ENCODE results near the gene HTRA1. TPM values are rescaled to one million over a fixed set of nuclear protein-coding genes. Genes with fewer than 3 reads are reported as not detected.

The HTRA1 gene
- polyA plus RNA-seq, 1 of the 3 experiments (the other 2 are of a cell fraction), result 291 TPM

DNA sequence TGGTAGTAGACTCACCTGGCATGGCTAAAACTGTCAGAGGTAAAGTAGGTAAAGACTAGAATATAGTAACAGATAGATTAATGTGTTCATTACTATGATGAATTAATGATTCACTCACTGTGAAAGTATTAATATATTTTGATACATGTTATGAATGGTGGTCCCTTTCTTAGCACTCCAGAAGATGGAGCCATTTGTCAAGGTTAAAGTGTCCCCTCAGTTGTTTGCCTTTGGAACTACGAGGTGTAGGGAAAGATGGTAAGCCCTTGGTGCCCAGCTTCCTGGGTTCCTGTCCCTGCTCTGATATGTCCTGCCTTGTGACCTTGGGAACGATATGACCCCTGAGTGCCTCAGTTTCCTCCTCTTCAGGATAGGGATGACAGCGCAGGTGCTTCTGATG lies 49.4 kb downstream of the HTRA1 start:
- CTCF ChIA-PET, result interaction anchor here (1.2 kb wide), 1 partner anchor 193 kb away, joined by 3 read pairs; no protein-coding TSS in a partner anchor
- 87% methylated on average over 3 of the region's 3 CpGs for WGBS (ENCODE audit: low lambda C conversion rate)

DNA sequence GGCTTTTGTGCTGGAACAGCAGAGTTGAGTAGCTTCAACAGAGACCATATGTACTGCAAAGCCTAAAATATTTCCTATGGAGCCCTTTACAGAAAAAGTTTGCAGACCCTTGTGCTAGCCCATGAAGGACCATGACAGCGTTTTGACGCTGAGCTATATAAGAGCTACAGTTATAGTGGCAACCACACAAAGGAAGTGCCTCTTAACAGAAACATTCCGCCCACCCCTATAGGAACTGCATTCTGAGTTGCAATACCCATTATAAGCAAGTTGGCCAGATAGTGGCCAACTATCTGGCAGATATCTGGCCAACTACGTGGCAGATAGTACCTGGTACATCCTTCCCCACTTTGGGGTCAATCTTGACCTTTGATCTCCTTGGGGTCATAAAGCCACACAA lies 51.7 kb downstream of the HTRA1 start:
- Histone ChIP-seq H3K36me3 (replicated peaks in 1 of 2; ENCODE audit: control insufficient read depth in 1 of 2, insufficient read depth in 2 of 2, low read length in 1 of 2) (peaks cover 25 to 42% of the 10 kb centered on the region in 2 experiments), H3K4me2 (no peak overlapping the region), H4K20me1 (ENCODE audit: insufficient read depth) (no peaks in the 10 kb centered on the region), H3K9ac (no peak overlapping the region), H3K4me3 (ENCODE audit: low read depth in 2 of 2, low read length in 1 of 2) (no peak overlapping the region), H3K27ac (ENCODE audit: low read depth in 2 of 2, low read length in 1 of 2) (no peak overlapping the region), H2AFZ (ENCODE audit: low read depth) (no peak overlapping the region), H3K79me2 (ENCODE audit: insufficient read depth) (no peaks in the 10 kb centered on the region), H3K27me3 (ENCODE audit: insufficient read depth) (no peaks in the 10 kb centered on the region), H3F3A (replicated peaks; ENCODE audit: insufficient read depth) (no peaks in the 10 kb centered on the region), H3K4me1 (ENCODE audit: control insufficient read depth in 1 of 2, insufficient read depth in 2 of 2, low read depth in 1 of 2, low read length in 1 of 2) (peaks cover 0 to 3% of the 10 kb centered on the region in 2 experiments; a peak in 1 of 4 replicates), H3K9me2 (no peaks in the 10 kb centered on the region), H3K9me3 (no peaks in the 10 kb centered on the region)
- TF ChIP-seq CHD2 (IDR thresholded peaks at IDR 0.05; ENCODE audit: low read length, partially characterized antibody) (no peak), USF2 (IDR thresholded peaks at IDR 0.05; ENCODE audit: borderline replicate concordance, low read depth, low read length) (no peak), SMC3 (IDR thresholded peaks at IDR 0.05; ENCODE audit: low read depth, low read length) (no peak), RCOR1 (IDR thresholded peaks at IDR 0.05; ENCODE audit: low read length) (no peak), TEAD4 (IDR thresholded peaks at IDR 0.05; ENCODE audit: borderline replicate concordance, insufficient read depth) (no peak), SIN3A (IDR thresholded peaks at IDR 0.05; ENCODE audit: borderline replicate concordance, low read depth, low read length) (no peak), TCF12 (IDR thresholded peaks at IDR 0.05) (no peak)
- TF ChIP-seq, protein P1, sequence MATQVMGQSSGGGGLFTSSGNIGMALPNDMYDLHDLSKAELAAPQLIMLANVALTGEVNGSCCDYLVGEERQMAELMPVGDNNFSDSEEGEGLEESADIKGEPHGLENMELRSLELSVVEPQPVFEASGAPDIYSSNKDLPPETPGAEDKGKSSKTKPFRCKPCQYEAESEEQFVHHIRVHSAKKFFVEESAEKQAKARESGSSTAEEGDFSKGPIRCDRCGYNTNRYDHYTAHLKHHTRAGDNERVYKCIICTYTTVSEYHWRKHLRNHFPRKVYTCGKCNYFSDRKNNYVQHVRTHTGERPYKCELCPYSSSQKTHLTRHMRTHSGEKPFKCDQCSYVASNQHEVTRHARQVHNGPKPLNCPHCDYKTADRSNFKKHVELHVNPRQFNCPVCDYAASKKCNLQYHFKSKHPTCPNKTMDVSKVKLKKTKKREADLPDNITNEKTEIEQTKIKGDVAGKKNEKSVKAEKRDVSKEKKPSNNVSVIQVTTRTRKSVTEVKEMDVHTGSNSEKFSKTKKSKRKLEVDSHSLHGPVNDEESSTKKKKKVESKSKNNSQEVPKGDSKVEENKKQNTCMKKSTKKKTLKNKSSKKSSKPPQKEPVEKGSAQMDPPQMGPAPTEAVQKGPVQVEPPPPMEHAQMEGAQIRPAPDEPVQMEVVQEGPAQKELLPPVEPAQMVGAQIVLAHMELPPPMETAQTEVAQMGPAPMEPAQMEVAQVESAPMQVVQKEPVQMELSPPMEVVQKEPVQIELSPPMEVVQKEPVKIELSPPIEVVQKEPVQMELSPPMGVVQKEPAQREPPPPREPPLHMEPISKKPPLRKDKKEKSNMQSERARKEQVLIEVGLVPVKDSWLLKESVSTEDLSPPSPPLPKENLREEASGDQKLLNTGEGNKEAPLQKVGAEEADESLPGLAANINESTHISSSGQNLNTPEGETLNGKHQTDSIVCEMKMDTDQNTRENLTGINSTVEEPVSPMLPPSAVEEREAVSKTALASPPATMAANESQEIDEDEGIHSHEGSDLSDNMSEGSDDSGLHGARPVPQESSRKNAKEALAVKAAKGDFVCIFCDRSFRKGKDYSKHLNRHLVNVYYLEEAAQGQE (IDR thresholded peaks at IDR 0.05; ENCODE audit: low read depth, low read length), result no peak
- 94% methylated on average over 4 of the region's 4 CpGs for WGBS (ENCODE audit: low lambda C conversion rate)
- no peak for DNase-seq
- ChIA-PET POLR2A (no interaction called here), CTCF (interaction anchor here (1.1 kb wide), 1 partner anchor 9 kb away, joined by 4 read pairs; no protein-coding TSS in a partner anchor)

More for the DNA sequence above, 49.4 kb downstream of the HTRA1 start:
- Histone ChIP-seq H3K36me3 (replicated peaks in 1 of 2; ENCODE audit: control insufficient read depth in 1 of 2, insufficient read depth in 2 of 2, low read length in 1 of 2) (peaks cover 29 to 51% of the 10 kb centered on the region in 2 experiments), H3K27me3 (ENCODE audit: insufficient read depth) (no peaks in the 10 kb centered on the region), H3K9ac (no peak overlapping the region), H4K20me1 (ENCODE audit: insufficient read depth) (no peaks in the 10 kb centered on the region), H2AFZ (ENCODE audit: low read depth) (no peak overlapping the region), H3K4me2 (no peak overlapping the region), H3K27ac (ENCODE audit: low read depth in 2 of 2, low read length in 1 of 2) (no peak overlapping the region), H3K4me3 (ENCODE audit: low read depth in 2 of 2, low read length in 1 of 2) (no peak overlapping the region), H3K9me2 (no peaks in the 10 kb centered on the region), H3K79me2 (ENCODE audit: insufficient read depth) (0 out of 2 replicates have a peak, but pooled peaks cover 3% of the 10 kb centered on the region), H3K9me3 (no peaks in the 10 kb centered on the region), H3F3A (replicated peaks; ENCODE audit: insufficient read depth) (no peaks in the 10 kb centered on the region), H3K4me1 (ENCODE audit: control insufficient read depth in 1 of 2, insufficient read depth in 2 of 2, low read depth in 1 of 2, low read length in 1 of 2) (peaks cover 0 to 3% of the 10 kb centered on the region in 2 experiments; a peak in 1 of 4 replicates)
- TF ChIP-seq RAD21 (IDR thresholded peaks at IDR 0.05; ENCODE audit: low read length) (peak; percentile 27; the same call in 1 of the 2 replicates), FOXM1 (IDR thresholded peaks at IDR 0.05; ENCODE audit: low read depth) (no peak)
- no peak for DNase-seq
- POLR2A ChIA-PET, result no interaction called here

Measured in SK-N-SH (cell line).